Measurements from ENCODE around the gene TBX21.

TBX21 gene

DNA sequence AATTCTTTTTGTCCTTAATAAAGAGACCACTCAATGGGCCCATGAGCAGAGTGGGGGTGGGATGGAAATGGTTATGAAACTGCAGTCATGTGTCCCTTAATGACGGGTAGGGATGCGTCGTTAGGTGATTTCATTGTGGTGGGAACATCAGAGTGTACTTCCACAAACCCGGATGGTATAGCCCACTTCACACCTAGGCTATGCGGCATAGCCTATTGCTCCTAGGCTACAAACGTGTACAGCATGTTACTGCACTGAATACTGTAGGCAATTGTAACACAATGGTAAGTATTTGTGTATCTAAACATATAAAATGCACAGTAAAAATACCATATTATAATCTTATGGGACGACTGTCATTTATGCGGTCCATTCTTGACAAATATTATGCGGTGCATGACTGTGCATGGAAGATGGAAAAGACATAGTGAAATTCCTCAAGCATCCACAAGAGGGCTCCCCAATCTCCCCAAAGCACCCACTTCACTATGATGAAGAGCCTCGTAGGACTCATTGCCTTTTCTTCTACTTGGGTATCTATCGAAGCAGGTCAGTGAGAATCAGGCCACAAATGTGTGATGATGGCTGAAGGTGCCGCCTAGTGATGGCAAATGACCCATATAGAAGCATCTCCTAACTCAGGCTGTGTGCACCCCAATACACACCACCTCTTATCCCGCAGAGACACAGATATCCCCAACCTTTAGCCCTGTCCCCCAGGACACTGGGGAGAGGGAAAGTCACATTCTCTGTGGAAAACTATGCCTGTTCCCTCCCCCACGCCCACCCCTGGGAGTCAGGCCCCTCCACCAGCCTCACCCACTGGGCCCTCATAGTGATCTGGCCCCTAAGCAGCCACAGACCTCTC, 43.5 kb downstream of the TBX21 start:
- DNase-seq = peak in 1 of 2 experiments; percentile 41

DNA sequence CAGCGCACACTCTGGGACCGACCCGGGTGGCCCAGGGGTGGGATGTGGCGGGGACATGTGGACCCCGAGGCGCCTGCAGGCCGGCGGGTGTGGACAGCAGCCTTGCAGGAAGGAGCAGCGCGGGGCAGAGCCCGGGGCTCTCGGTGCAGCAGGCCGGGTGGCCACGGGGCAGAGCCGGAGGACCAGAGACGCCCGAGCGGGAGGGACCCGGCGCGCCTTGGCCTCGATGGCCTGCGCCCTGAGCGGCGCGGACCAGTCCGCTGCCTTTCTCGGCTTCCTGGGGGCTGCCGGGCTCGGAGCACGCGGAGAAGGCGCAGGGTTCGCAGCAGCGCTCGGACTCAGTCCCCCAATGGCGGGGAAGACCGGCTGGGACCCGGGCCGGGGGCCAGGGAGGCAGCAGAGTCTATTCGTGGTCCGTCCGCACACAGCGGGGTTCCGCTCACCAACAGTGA, 45.2 kb downstream of the TBX21 start:
- no peak for DNase-seq

DNA sequence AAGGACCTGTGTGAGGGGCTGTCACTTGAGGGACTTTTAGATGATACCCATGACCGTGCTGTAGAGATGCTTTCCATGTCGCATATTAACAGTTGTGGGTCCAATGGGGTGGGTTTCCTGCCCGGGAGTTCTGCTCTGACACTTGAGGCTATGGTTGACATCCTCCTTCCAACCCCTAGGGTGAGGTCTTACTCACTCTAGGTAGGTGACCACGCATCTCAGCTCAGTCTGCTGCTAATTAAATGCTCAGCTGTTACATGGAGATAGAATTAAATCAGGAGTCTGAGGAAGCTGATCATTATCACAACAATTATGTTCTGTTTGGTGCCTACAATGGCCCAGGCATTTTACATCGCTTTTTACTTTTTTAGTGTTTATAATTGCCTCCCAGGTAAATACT, 48.4 kb downstream of the TBX21 start:
- no peak for DNase-seq

DNA sequence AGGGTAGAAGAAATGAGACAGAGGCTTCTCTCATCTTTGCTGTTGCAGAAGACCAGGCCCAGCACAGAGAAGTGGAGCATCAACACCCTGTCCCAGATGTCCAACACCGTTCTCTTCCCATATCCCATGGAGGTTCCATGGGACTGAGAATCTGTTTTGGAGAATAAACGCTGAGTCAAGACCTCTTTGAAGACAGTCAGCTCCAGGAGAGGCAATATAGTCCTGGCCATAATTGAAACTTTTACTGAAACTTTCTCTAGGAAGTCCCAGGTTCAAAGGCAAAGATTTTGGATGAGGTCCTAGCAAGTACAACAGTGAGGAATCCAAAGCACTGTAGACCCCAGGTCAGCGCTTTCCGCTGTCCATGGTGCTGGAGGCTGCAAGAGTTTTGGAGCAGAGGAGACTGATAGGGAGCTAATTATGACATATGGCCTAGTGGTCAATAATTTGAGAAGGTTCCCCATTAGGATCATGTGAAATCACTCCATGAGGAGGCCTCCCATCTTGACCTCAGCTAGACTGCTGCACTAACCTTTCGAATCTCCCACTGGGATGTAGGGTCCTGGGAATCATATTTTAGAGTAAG, 52.6 kb downstream of the TBX21 start:
- DNase-seq = no peak

DNA sequence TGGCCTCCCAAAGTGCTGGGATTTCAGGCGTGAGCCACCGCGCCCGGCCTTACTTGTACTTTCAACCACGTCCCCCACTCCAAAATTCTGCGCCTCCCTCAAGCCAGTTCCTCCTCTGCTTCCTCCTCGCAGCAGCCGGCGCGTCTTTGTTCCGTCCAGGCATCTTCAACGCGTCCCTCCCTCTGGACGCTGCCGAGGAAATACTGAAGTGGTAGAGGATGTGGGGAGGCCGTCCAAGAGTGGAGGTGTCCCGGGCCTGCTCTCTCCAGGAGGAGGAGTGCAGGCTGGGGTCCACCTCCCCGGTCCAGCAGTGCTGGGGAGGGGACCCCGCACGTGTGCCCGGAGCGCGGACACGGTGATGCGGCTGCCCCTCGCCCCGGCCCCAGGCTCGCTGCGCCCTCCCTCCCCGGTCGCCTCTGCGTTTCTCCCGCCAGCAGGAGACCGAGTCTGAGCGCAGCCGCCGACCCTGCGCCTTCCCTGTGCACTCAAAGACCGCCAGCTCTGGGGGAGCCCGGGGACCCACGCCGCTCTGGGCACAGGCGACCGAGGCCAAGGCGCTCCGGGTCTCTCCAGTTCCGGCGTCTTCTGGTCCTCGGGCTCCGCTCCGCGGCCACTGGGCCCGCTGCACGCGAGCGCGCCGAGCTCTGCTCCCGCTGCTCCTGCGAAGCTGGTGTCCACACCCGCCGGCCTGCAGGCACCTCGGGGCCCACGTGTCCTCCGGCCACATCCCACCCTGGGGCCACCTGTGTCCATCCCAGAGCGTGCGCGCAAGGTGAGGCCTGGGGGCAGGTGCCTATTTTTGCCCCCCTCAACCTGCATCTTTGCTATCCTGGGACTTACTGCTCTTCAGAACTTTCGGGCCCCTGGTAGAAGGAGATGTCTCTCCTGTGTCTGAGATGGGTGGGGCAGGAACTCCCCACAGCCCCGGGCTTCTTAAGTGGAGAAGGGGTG, 56.9 kb downstream of the TBX21 start:
- peak in 1 of 2 experiments; percentile 39 for DNase-seq

DNA sequence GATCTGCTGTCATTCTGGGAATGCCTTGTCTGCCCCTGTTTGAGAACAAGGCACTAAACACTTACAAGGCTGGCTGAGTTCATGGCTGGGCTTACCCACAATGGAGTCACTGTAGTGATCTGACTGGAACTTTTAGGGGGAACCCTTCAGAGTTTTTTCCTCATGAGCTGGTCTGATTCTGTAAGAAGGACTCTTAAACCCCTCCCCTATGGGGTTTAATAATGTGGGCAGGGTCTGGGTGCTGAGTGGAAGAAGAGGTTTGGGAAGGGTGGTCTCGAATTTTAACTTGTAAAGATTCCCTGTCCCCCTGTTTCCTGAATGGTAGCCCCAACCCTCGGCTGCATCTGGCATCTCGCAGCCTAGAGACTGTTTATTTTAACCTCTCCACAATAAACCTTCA, 58.0 kb downstream of the TBX21 start:
- DNase-seq = no peak

DNA sequence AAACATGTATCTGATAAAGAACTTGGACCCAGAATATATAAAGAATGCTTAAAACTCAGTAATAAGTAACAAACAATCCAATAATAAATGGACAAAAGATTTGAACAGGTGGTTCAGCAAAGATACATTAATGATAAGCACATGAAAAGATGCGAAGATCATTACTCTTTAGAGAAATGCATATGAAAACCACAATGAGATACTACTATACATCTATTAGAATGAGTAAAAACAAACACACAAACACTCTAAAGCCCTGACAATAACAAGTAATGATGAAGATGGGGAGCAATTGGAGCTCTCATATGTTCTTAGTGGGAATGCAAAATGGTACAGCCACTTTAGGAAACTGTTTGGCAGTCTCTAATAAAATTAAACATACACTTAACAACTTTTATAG, 59.4 kb downstream of the TBX21 start:
- no peak for DNase-seq

DNA sequence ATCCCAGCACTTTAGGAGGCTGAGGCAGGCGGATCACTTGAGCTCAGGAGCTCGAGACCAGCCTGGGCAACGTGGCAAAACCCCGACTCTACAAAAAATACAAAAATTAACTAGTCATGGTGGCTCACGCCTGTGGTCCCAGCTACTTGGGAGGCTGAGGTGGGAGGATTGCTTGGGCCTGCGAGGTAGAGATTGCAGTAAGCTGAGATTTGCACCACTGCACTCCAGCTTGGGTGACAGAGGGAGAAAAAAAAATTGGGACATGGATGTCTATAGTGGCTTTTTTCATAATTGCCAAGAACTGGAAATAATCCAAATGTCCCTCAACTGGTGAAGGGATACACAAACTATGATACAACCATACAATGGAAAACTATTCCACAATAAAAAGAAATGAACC, 59.9 kb downstream of the TBX21 start:
- DNase-seq = no peak
